OCI-LY7 (cell line): ENCODE measurements around the gene TP53INP2. TPM values are rescaled to one million over a fixed set of nuclear protein-coding genes. Genes with fewer than 3 reads are reported as not detected.
A peak's percentile ranks its signal among the peaks of the same experiment; 100 is the strongest.

Experiments used
- BruUV-seq: library from RNA; stranded (reverse); fragments of 400-500 nt; replicated peaks from 2 replicates; lab custom pipeline; 2021; lab: Mats Ljungman, UMichigan
- CTCF ChIA-PET: fragments of 300-600 bp; sonication (Branson Sonifier 250); formaldehyde crosslinking; loops from one replicate; lab custom pipeline; 2022; ENCODE audit warnings: antibody characterized with exemption; ENCODE audit not compliant: unreplicated experiment; lab: Charles Lee
- POLR2A ChIA-PET: fragments of 300-600 bp; sonication (Branson Sonifier 250); formaldehyde crosslinking; loops from one replicate; lab custom pipeline; 2022; ENCODE audit warnings: antibody characterized with exemption; lab: Charles Lee
- DNase-seq: peaks from one replicate; pipeline ENCODE4 v3.0.0-alpha.2; 2015; ENCODE audit warnings: low spot score
- H2AFZ ChIP-seq: fragments of 200-600 bp; sonication (generic), shearing (Covaris generic); 2 replicates; pipeline ENCODE4 v1.6.1; 2014; ENCODE audit warnings: mild to moderate bottlenecking, antibody characterized with exemption, low read length, moderate library complexity
- H3K27ac ChIP-seq: fragments of 200-600 bp; sonication (generic); 2 replicates; pipeline ENCODE4 v1.5.1; 2014; ENCODE audit warnings: mixed run types, low read depth, mild to moderate bottlenecking, moderate library complexity, low read length, inconsistent platforms; ENCODE audit not compliant: poor library complexity, severe bottlenecking
- H3K36me3 ChIP-seq: fragments of 200-600 bp; sonication (generic); 2 replicates; pipeline ENCODE4 v1.6.1; 2014; ENCODE audit warnings: mild to moderate bottlenecking, antibody characterized with exemption, low read length, moderate library complexity, mixed read lengths; ENCODE audit not compliant: insufficient read depth
- H3K4me1 ChIP-seq: fragments of 200-600 bp; sonication (generic); 2 replicates; pipeline ENCODE4 v1.5.1; 2014; ENCODE audit warnings: mild to moderate bottlenecking, low read length; ENCODE audit not compliant: insufficient read depth, poor library complexity, severe bottlenecking
- H3K4me2 ChIP-seq: fragments of 200-600 bp; sonication (generic); 2 replicates; pipeline ENCODE4 v1.6.1; 2014; ENCODE audit warnings: mild to moderate bottlenecking, low read length
- H3K4me3 ChIP-seq: fragments of 200-600 bp; sonication (generic); 2 replicates; pipeline ENCODE4 v1.5.1; 2014; ENCODE audit warnings: mild to moderate bottlenecking, low read depth, low read length; ENCODE audit not compliant: poor library complexity, severe bottlenecking
- H3K79me2 ChIP-seq: fragments of 200-600 bp; sonication (generic); 2 replicates; pipeline ENCODE4 v1.6.1; 2016; ENCODE audit warnings: low read depth, mild to moderate bottlenecking, low read length, moderate library complexity, mixed read lengths; ENCODE audit not compliant: insufficient read depth
- H3K9me2 ChIP-seq: fragments of 200-600 bp; sonication (generic); 2 replicates; pipeline ENCODE4 v1.6.1; 2016; ENCODE audit warnings: mild to moderate bottlenecking, low read length, mixed read lengths; ENCODE audit not compliant: insufficient read depth
- H3K9me3 ChIP-seq: fragments of 200-600 bp; sonication (generic); 2 replicates; pipeline ENCODE4 v1.6.1; 2014; ENCODE audit warnings: mild to moderate bottlenecking, mixed run types, low read length, mixed read lengths
- H4K20me1 ChIP-seq: fragments of 200-600 bp; sonication (generic); 2 replicates; pipeline ENCODE4 v1.6.1; 2014; ENCODE audit warnings: mild to moderate bottlenecking, antibody characterized with exemption, low read length, moderate library complexity, mixed read lengths; ENCODE audit not compliant: insufficient read depth
- EZH2phosphoT487 ChIP-seq: fragments of 200-600 bp; sonication (generic); IDR thresholded peaks from 2 replicates; pipeline ENCODE4 v1.6.1; 2018; ENCODE audit warnings: low read depth, borderline replicate concordance, mild to moderate bottlenecking, mixed run types, antibody characterized with exemption, low read length, moderate library complexity, mixed read lengths
- intact Hi-C: fragments of 100-400 bp; cut with micrococcal nuclease; formaldehyde crosslinking; loops from one replicate; pipeline ENCODE4 v1.10.0; 2022; ENCODE audit not compliant: unreplicated experiment
- total RNA-seq, 2 experiments: library from RNA; depleted of rRNA in 1 of 2; stranded (reverse); fragments of >200 nt in 1 of 2; shearing (Covaris generic) in 1 of 2; gene quantifications; 2 replicates each; pipeline ENCODE4 v1.2.3, GENCODE V29; 2014 to 2022
- TF ChIP-seq, protein P1 (sequence below): fragments of 200-600 bp; sonication (generic); conservative IDR thresholded peaks from 2 replicates; pipeline ENCODE4 v1.5.1; 2014; ENCODE audit warnings: mild to moderate bottlenecking, antibody characterized with exemption, low read length, moderate library complexity, mixed read lengths

The TP53INP2 gene
- total RNA-seq, 2 experiments from 2014 or later = 0.73 to 7.9 TPM

DNA sequence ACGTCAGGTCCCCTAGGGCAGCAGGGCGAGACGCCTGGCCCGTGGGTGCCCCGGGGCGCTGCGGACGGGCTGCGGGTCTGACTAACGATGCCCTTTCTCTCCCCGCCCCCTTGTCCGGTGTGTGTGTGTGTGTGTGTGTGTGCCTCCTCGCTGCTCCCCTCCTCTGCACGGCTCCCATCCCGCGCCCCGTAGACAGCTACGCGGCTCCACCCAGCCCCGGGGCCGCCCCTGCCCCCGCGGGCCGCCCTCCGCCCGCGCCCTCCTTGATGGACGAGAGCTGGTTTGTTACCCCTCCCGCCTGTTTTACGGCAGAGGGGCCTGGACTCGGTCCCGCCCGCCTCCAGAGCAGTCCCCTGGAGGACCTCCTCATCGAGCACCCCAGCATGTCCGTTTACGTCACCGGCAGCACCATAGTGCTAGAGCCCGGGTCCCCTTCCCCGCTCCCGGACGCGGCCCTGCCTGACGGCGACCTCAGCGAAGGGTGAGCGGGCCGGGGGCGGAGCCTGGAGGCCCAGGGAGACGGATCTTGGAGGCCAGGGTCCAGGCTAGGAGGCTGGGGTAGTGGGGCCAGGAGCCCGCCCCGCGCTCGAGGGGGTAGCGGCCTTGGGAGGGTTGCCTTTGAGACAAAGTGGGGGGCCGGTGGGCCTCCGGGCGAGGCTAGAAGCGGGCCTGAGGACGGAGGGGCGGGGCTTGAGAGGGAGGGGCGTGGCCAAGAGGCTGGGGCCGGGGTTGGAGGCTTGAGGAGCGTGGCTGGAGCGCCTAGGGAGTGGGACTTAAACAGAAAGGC lies 5.1 kb downstream of the TP53INP2 start:
- Histone ChIP-seq H3K79me2 (no peaks in the 10 kb centered on the region), H3K9me3 (no peaks in the 10 kb centered on the region), H3K36me3 (no peaks in the 10 kb centered on the region), H3K4me3 (peak overlapping the region; percentile 74), H3K4me1 (peaks cover 18% of the 10 kb centered on the region), H3K27ac (no peak overlapping the region), H4K20me1 (no peaks in the 10 kb centered on the region), H2AFZ (peak overlapping the region; percentile 89), H3K4me2 (peak overlapping the region; percentile 85), H3K9me2 (no peaks in the 10 kb centered on the region)
- ChIA-PET CTCF (interaction anchor here (0.7 kb wide), 1 partner anchor 32 kb away, joined by 5 read pairs; no protein-coding TSS in a partner anchor), POLR2A (interaction anchor here (0.5 to 0.6 kb wide), 3 partner anchors 15 to 901 kb away, joined by 3 to 4 read pairs (median 3); partner anchors contain the start of genes GSS and MYH7B)
- DNase-seq = peak; percentile 66
- intact Hi-C loops = loop anchor here (2.0 kb wide), 1 partner anchor 396 kb away; no protein-coding TSS in a partner anchor
- TF ChIP-seq, protein P1, sequence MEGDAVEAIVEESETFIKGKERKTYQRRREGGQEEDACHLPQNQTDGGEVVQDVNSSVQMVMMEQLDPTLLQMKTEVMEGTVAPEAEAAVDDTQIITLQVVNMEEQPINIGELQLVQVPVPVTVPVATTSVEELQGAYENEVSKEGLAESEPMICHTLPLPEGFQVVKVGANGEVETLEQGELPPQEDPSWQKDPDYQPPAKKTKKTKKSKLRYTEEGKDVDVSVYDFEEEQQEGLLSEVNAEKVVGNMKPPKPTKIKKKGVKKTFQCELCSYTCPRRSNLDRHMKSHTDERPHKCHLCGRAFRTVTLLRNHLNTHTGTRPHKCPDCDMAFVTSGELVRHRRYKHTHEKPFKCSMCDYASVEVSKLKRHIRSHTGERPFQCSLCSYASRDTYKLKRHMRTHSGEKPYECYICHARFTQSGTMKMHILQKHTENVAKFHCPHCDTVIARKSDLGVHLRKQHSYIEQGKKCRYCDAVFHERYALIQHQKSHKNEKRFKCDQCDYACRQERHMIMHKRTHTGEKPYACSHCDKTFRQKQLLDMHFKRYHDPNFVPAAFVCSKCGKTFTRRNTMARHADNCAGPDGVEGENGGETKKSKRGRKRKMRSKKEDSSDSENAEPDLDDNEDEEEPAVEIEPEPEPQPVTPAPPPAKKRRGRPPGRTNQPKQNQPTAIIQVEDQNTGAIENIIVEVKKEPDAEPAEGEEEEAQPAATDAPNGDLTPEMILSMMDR = no peak
- no peak for TF ChIP-seq EZH2phosphoT487
- BruUV-seq = no TSS peak

DNA sequence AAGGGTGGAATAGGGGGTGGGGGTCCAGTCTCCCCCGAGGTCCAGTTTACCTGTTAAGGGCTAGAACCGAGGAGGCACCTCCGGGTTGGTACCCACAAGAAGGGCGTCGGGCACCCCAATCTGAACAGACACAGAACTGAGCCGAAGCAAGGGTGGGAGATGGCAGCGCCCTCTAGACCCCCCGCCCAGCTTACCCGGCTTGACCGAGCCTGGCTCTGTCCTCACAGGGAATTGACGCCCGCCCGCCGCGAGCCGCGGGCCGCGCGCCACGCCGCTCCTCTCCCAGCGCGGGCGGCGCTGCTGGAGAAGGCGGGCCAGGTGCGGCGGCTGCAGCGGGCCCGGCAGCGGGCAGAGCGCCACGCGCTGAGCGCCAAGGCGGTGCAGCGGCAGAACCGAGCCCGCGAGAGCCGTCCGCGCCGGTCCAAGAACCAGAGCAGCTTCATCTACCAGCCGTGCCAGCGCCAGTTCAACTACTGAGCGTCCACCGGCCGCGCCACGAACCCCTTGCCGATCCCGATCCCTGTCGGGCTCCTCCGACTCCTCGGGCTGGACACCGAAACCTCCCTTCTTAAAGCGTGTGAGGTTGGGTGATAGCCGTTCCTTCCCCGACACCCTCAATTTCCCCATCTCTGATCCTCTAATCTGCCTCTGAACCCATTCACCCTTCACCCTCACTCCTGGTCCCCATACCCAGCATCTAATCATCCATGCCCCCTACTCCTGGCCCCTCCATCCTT lies 5.9 kb downstream of the TP53INP2 start:
- H2AFZ ChIP-seq = peak overlapping the region; percentile 89
- H3K4me1 ChIP-seq = peaks cover 14% of the 10 kb centered on the region
- intact Hi-C loops = loop anchor here (2.0 kb wide), 1 partner anchor 397 kb away; no protein-coding TSS in a partner anchor
- ChIA-PET CTCF (interaction anchor here (0.5 kb wide), 1 partner anchor 303 kb away, joined by 3 read pairs; no protein-coding TSS in a partner anchor), POLR2A (no interaction called here)
- no peaks in the 10 kb centered on the region for H4K20me1 ChIP-seq
- no TSS peak for BruUV-seq
- H3K9me3 ChIP-seq = no peaks in the 10 kb centered on the region
- no peak for DNase-seq
- H3K4me2 ChIP-seq = peak overlapping the region; percentile 85
- no peak overlapping the region for H3K27ac ChIP-seq
- H3K4me3 ChIP-seq = peak overlapping the region; percentile 74
- TF ChIP-seq, protein P1 = peak; percentile 63
- TF ChIP-seq EZH2phosphoT487 = no peak
- no peaks in the 10 kb centered on the region for H3K79me2 ChIP-seq
- H3K9me2 ChIP-seq = no peaks in the 10 kb centered on the region
- H3K36me3 ChIP-seq = no peaks in the 10 kb centered on the region
